Choroid plexus epithelial cell (primary cell): Measurements from ENCODE around the gene VCL.

ENCODE experiments used
- DNase-seq: peaks from one replicate; pipeline ENCODE4 v3.0.0-alpha.2; 2010; ENCODE audit warnings: low read depth
- H3K4me3 ChIP-seq: 2 replicates; pipeline ENCODE4 v1.5.1; 2011; ENCODE audit warnings: low read depth, mild to moderate bottlenecking, control low read depth, low read length, moderate library complexity
- CTCF ChIP-seq: conservative IDR thresholded peaks from 2 replicates; pipeline ENCODE4 v1.5.1; 2011; ENCODE audit warnings: low read depth, mild to moderate bottlenecking, control low read depth, inconsistent platforms, low read length, moderate library complexity

The VCL gene

DNA sequence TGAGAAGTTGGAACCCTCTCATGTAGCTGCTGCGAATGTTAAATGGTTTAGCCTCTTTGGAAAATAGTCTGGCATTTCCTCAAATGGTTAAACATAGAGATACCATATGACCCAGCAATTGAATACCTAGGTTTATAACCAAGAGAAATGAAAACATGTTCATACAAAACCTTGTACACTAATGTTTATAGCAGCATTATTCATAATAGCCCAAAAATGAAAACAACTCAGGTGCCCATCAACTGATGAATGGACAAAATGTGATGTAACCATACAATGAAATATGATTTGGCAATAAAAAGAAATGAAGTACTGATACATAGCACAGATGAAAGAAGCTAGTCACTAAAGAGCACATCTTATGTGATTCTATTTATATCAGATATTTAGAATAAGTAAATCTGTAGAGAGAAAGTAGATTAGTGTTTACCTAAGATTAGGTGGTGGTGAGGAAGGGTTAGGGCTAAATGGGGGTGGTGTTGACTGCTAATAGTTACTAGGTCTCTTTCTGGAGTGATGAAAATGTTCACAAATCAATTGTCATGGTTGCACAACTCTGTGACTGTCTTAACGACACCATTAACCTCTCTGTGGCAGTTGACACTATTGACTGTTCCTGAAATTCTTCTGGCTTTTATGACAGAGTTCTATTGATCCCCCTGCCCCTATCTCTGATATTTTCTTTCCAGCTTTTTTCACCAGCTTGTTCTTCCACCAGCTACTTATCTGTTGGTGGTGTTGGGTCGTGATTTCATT lies 35.2 kb downstream of the VCL start:
- DNase-seq: no peak
- no peak for TF ChIP-seq CTCF
- no peak overlapping the region for H3K4me3 ChIP-seq

DNA sequence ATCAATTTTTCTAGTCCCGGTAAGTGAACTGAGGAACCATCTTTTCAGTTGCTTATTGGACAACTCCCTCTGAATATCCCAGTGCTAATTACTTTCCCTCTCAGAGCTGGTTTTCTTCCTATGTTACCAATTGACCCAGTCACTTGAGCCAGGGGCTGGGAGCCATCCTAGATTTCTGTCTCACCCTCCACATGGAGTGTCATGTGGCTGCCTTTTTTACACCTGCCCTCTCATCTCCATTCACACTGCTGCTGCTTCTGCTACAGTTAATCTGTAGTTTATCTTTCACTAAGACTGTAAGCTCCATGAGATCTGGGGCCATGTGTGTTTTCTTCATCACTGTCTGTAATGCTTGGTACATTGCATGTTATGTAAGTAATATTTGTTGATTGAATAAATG lies 35.8 kb downstream of the VCL start:
- no peak for TF ChIP-seq CTCF
- no peak for DNase-seq
- no peak overlapping the region for H3K4me3 ChIP-seq

GRCh38 chr10:74034301-74034700 lies 36.4 kb downstream of the VCL start:
- no peak for DNase-seq
- no peak overlapping the region for H3K4me3 ChIP-seq
- TF ChIP-seq CTCF: no peak

DNA sequence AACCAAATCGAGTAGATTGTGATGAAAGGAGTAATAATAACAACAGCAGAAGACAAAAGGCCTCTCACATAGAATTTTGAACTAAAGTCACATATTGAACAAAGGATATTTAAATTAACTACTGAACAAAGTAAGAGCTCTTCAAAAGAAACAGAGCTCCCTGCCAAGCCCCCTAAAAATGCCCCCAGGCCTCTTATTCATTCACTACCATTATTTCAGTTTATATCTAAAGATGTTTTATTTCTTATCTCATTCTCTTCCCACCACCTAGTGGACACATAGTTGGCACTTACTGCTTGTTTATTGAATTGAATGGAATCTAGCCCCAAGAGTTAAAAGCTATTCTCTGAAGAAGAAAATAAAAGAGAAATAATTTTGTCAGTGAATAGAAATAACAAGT lies 37.4 kb downstream of the VCL start:
- no peak overlapping the region for H3K4me3 ChIP-seq
- peak; percentile 47 for TF ChIP-seq CTCF
- peak; percentile 67 for DNase-seq

DNA sequence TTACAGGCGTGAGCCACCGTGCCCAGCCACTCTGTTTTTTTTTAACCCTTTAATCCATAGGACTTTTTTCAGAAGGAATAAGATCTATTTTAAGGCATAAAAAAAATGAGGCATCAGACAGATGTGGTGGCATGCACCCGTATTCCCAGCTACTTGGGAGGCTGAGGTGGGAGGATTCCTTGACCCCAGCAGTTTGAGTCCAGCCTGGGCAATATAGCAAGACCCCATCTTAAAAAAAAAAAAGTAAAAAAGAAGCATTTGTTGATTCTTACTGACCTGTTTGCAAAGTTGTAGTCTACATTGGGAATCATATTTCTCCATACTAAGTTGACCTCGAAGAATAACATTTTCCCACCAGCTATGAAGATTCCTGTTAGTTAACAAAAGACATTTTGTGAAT lies 38.6 kb downstream of the VCL start:
- no peak overlapping the region for H3K4me3 ChIP-seq
- DNase-seq: no peak
- no peak for TF ChIP-seq CTCF

GRCh38 chr10:74039561-74040145 lies 41.7 kb downstream of the VCL start:
- TF ChIP-seq CTCF: no peak
- no peak overlapping the region for H3K4me3 ChIP-seq

More at GRCh38 chr10:74039561-74040145, 41.7 kb downstream of the VCL start:
- DNase-seq: peak; percentile 75
